Measurements from ENCODE around the gene RBM22. TPM values are rescaled to one million over a fixed set of nuclear protein-coding genes. Genes with fewer than 3 reads are reported as not detected.
A peak's percentile ranks its signal among the peaks of the same experiment; 100 is the strongest.

Gene RBM22
- total and polyA plus RNA-seq, 7 experiments from 2014 or later, result 60.5 to 103 (median 93.1) TPM

DNA sequence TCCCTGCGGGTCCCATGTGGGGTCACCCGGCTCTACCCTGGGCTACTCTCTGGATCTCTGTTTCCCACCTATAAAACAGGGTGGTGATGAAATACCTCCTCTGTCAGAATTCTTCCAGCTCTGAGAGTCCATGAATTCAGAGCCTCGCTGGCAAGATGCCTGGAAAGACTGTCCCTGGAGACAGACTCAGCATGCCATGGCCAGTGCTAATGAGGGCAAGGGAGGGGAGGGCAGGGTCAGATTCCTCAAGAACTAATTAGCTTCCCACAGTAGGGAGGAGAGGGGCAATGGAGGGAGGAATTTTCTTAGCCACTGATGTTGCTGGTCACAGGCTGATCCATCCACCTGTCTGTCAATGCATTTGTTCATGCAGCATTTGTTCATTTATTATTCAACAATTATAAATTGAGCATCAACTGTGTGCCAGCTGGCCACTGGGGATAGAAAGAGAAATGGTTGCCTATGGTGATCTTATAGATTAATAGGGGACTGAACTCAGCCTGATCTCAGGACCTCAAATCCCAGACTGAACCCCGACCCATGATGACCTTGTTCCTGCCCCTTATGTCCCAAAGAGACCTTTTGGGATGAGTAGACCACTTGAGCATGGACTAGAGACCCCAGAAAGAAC is 55.7 kb downstream of the RBM22 start:
- Histone ChIP-seq H3K36me3 (ENCODE audit: control insufficient read depth in 2 of 3, insufficient read depth in 3 of 3, low read length in 3 of 3) (no peaks in the 10 kb centered on the region), H3K27ac (ENCODE audit: low read depth, low read length) (no peak overlapping the region), H3K4me3 (ENCODE audit: low read length) (no peak overlapping the region), H3K9me3 (ENCODE audit: control insufficient read depth in 2 of 3, low read length in 3 of 3) (no peaks in the 10 kb centered on the region), H3K4me1 (ENCODE audit: control insufficient read depth in 2 of 2, insufficient read depth in 2 of 2, low read length in 2 of 2) (no peaks in the 10 kb centered on the region), H3K27me3 (ENCODE audit: control insufficient read depth in 2 of 2, insufficient read depth in 2 of 2, low read length in 2 of 2) (no peaks in the 10 kb centered on the region)
- CTCF ChIA-PET, result no interaction called here
- peaks cover 0 to 5% (median 0%) of the 10 kb centered on the region in 7 donors for H3K4me1 Mint-ChIP-seq
- DNase-seq, result no peak
- H3K36me3 Mint-ChIP-seq, result no peaks in the 10 kb centered on the region
- ATAC-seq, result no peak
- POLR2A ChIA-PET, result interaction anchor here (0.5 to 1.2 kb wide), 2 partner anchors 10 to 232 kb away, joined by 3 read pairs; partner anchors contain the start of gene CD74
- H3K27me3 Mint-ChIP-seq, result peaks cover 0 to 3% (median 2%) of the 10 kb centered on the region in 5 donors
- intact Hi-C loops (cut with micrococcal nuclease), result no loop called here
- no peak overlapping the region for H3K27ac Mint-ChIP-seq
- H3K9me3 Mint-ChIP-seq, result no peaks in the 10 kb centered on the region
- no peak overlapping the region for H3K4me3 Mint-ChIP-seq

DNA sequence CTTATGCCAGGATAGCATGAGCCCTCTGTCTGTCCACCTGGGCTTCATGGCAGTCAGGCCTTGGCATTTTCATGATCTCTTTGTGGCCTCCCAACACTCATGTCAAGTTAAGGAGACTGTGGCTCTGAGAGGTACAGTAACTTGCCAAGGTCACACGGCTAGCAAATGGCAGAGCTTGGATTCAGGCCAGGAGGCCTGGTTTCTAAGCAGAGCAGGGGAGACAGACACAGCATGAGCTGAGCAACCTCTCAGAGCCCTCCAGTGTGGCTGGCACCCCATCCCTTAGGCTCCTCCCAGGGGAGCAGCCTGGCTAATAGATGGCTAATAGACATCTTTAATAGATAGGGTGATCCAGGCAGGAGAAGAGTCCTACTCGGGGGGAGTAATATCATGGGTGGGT is 56.3 kb downstream of the RBM22 start:
- ATAC-seq (no peak), DNase-seq (no peak)
- Histone ChIP-seq H3K9me3 (ENCODE audit: control insufficient read depth in 2 of 3, low read length in 3 of 3) (no peaks in the 10 kb centered on the region), H3K27me3 (ENCODE audit: control insufficient read depth in 2 of 2, insufficient read depth in 2 of 2, low read length in 2 of 2) (no peaks in the 10 kb centered on the region), H3K27ac (ENCODE audit: low read depth, low read length) (no peak overlapping the region), H3K4me3 (ENCODE audit: low read length) (no peak overlapping the region), H3K36me3 (ENCODE audit: control insufficient read depth in 2 of 3, insufficient read depth in 3 of 3, low read length in 3 of 3) (no peaks in the 10 kb centered on the region), H3K4me1 (ENCODE audit: control insufficient read depth in 2 of 2, insufficient read depth in 2 of 2, low read length in 2 of 2) (no peaks in the 10 kb centered on the region)
- CTCF ChIA-PET, result no interaction called here
- Mint-ChIP-seq H3K4me3 (no peak overlapping the region), H3K36me3 (no peaks in the 10 kb centered on the region), H3K27me3 (peaks cover 0 to 4% (median 3%) of the 10 kb centered on the region in 5 donors), H3K27ac (no peak overlapping the region), H3K4me1 (peaks cover 0 to 5% (median 0%) of the 10 kb centered on the region in 7 donors), H3K9me3 (no peaks in the 10 kb centered on the region)
- POLR2A ChIA-PET, result no interaction called here
- intact Hi-C loops (cut with micrococcal nuclease), result no loop called here

GRCh38 chr5:150644058-150644457 is 56.8 kb downstream of the RBM22 start:
- Mint-ChIP-seq H3K36me3 (no peaks in the 10 kb centered on the region), H3K27me3 (peaks cover 0 to 4% (median 3%) of the 10 kb centered on the region in 5 donors), H3K9me3 (no peaks in the 10 kb centered on the region), H3K27ac (no peak overlapping the region), H3K4me3 (no peak overlapping the region), H3K4me1 (peaks cover 0 to 3% (median 0%) of the 10 kb centered on the region in 7 donors)
- H3K4me3 ChIP-seq (ENCODE audit: low read length), result no peak overlapping the region
- no peak for DNase-seq
- ATAC-seq, result no peak
- H3K9me3 ChIP-seq (ENCODE audit: control insufficient read depth in 2 of 3, low read length in 3 of 3), result no peaks in the 10 kb centered on the region
- CTCF ChIA-PET, result no interaction called here
- no peaks in the 10 kb centered on the region for H3K4me1 ChIP-seq (ENCODE audit: control insufficient read depth in 2 of 2, insufficient read depth in 2 of 2, low read length in 2 of 2)
- no peak overlapping the region for H3K27ac ChIP-seq (ENCODE audit: low read depth, low read length)
- intact Hi-C loops (cut with micrococcal nuclease), result no loop called here
- no peaks in the 10 kb centered on the region for H3K27me3 ChIP-seq (ENCODE audit: control insufficient read depth in 2 of 2, insufficient read depth in 2 of 2, low read length in 2 of 2)
- H3K36me3 ChIP-seq (ENCODE audit: control insufficient read depth in 2 of 3, insufficient read depth in 3 of 3, low read length in 3 of 3), result no peaks in the 10 kb centered on the region
- POLR2A ChIA-PET, result no interaction called here

DNA sequence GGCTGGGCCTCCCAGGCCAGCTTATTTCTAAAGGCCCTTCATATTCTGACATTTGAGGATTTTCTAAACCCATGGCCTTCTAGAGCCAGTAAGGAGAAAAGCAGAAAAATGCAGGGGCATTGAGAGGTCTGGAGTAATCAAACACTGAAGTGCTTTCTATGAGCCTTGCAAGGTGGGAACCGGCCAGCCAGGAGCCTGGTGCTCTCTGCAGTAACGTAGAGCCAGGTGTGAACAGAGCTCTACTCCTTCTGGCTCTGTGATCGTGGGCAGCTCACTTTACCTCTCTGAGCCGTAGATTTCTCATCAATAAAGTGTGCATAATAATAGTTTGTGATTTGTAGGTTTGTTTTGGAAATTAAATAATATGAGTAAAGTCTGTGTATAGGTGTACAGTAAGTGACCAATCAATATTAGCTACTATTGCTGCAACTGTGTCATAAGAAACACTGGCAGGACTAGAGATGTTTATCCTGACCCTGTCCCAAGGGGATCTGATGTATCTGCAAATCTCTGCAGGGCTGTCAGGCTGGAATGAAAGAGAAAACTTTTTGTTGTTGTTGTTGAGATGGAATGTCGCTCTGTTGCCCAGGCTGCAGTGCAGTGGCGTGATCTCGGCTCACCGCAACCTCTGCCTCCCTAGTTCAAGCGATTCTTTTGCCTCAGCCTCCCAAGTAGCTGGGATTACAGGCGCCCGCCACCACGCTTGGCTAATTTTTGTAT is 57.7 kb downstream of the RBM22 start:
- H3K4me1 Mint-ChIP-seq, result peaks cover 0 to 4% (median 0%) of the 10 kb centered on the region in 7 donors
- ATAC-seq, result no peak
- H3K9me3 ChIP-seq (ENCODE audit: control insufficient read depth in 2 of 3, low read length in 3 of 3), result no peaks in the 10 kb centered on the region

GRCh38 chr5:150642567-150642927 is 58.3 kb downstream of the RBM22 start:
- Histone ChIP-seq H3K4me1 (ENCODE audit: control insufficient read depth in 2 of 2, insufficient read depth in 2 of 2, low read length in 2 of 2) (no peaks in the 10 kb centered on the region), H3K36me3 (ENCODE audit: control insufficient read depth in 2 of 3, insufficient read depth in 3 of 3, low read length in 3 of 3) (no peaks in the 10 kb centered on the region), H3K27me3 (ENCODE audit: control insufficient read depth in 2 of 2, insufficient read depth in 2 of 2, low read length in 2 of 2) (no peaks in the 10 kb centered on the region), H3K9me3 (ENCODE audit: control insufficient read depth in 2 of 3, low read length in 3 of 3) (no peaks in the 10 kb centered on the region), H3K27ac (ENCODE audit: low read depth, low read length) (no peak overlapping the region), H3K4me3 (ENCODE audit: low read length) (no peak overlapping the region)
- peaks cover 0 to 5% (median 0%) of the 10 kb centered on the region in 7 donors for H3K4me1 Mint-ChIP-seq
- H3K9me3 Mint-ChIP-seq, result peaks cover 0 to 2% (median 0%) of the 10 kb centered on the region in 11 donors
- intact Hi-C loops (cut with micrococcal nuclease), result no loop called here
- no peak overlapping the region for H3K4me3 Mint-ChIP-seq
- ChIA-PET POLR2A (no interaction called here), CTCF (no interaction called here)
- ATAC-seq (no peak), DNase-seq (no peak)
- peaks cover 0 to 7% (median 4%) of the 10 kb centered on the region in 5 donors for H3K27me3 Mint-ChIP-seq
- no peaks in the 10 kb centered on the region for H3K36me3 Mint-ChIP-seq
- H3K27ac Mint-ChIP-seq, result peak overlapping the region in 1 of 9 donors; percentile 59

More for the DNA sequence above, 57.7 kb downstream of the RBM22 start:
- Histone ChIP-seq H3K36me3 (ENCODE audit: control insufficient read depth in 2 of 3, insufficient read depth in 3 of 3, low read length in 3 of 3) (no peaks in the 10 kb centered on the region), H3K27me3 (ENCODE audit: control insufficient read depth in 2 of 2, insufficient read depth in 2 of 2, low read length in 2 of 2) (no peaks in the 10 kb centered on the region), H3K27ac (ENCODE audit: low read depth, low read length) (no peak overlapping the region), H3K4me3 (ENCODE audit: low read length) (no peak overlapping the region), H3K4me1 (ENCODE audit: control insufficient read depth in 2 of 2, insufficient read depth in 2 of 2, low read length in 2 of 2) (no peaks in the 10 kb centered on the region)
- Mint-ChIP-seq H3K4me3 (no peak overlapping the region), H3K27ac (peak overlapping the region in 1 of 9 donors; percentile 59), H3K9me3 (peaks cover 0 to under 1% (median 0%) of the 10 kb centered on the region in 11 donors), H3K27me3 (peaks cover 0 to 5% (median 4%) of the 10 kb centered on the region in 5 donors), H3K36me3 (no peaks in the 10 kb centered on the region)
- ChIA-PET POLR2A (no interaction called here), CTCF (no interaction called here)
- DNase-seq, result no peak
- intact Hi-C loops (cut with micrococcal nuclease), result no loop called here

DNA sequence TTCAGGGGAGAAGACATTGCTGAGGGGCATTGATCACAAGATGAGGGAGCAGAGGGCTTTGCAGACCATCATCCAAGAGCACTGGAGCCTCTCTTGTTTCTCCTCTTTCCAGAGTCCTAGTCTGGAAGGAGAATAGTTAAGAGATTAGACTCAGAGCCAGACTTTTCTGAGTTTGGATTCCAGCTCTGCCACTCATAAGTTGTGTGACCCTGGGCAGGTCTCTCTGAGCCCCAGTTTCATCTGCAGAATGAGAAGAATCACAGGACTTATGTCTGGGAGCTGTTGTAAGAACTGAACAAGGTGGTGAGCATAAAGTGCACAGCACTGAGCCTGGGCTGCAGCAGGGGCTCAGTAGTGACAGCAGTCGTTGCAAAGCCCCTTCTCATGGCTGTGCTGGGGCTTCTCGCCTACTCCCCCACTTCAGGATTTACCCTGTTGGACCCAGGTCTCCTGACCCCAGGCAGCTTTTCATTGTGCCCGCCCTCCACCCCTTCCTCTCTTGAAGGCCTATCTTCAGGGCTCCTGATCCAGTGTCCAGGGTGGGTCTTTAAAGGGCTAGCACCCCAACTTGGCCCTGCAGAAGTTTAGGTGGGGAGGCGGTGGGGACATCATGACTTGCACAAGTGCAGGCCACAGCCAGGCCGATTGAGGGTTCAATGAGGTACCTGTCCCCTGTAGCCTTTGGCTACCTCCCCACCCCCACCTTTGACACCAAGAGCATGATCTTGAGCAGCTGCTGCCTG is 58.9 kb downstream of the RBM22 start:
- Histone ChIP-seq H3K27me3 (ENCODE audit: control insufficient read depth in 2 of 2, insufficient read depth in 2 of 2, low read length in 2 of 2) (no peaks in the 10 kb centered on the region), H3K4me3 (ENCODE audit: low read length) (no peak overlapping the region), H3K4me1 (ENCODE audit: control insufficient read depth in 2 of 2, insufficient read depth in 2 of 2, low read length in 2 of 2) (no peaks in the 10 kb centered on the region), H3K27ac (ENCODE audit: low read depth, low read length) (no peak overlapping the region), H3K36me3 (ENCODE audit: control insufficient read depth in 2 of 3, insufficient read depth in 3 of 3, low read length in 3 of 3) (no peaks in the 10 kb centered on the region), H3K9me3 (ENCODE audit: control insufficient read depth in 2 of 3, low read length in 3 of 3) (no peaks in the 10 kb centered on the region)
- Mint-ChIP-seq H3K9me3 (peaks cover 0 to 2% (median 0%) of the 10 kb centered on the region in 11 donors), H3K36me3 (no peaks in the 10 kb centered on the region), H3K4me3 (no peak overlapping the region), H3K27me3 (peaks cover 0 to 8% (median 4%) of the 10 kb centered on the region in 5 donors), H3K27ac (no peak overlapping the region), H3K4me1 (peaks cover 0 to 5% (median 0%) of the 10 kb centered on the region in 7 donors)
- ATAC-seq (no peak), DNase-seq (no peak)
- ChIA-PET CTCF (no interaction called here), POLR2A (no interaction called here)
- intact Hi-C loops (cut with micrococcal nuclease), result no loop called here

Data from naive thymus-derived CD4-positive, alpha-beta T cell (primary cell).